ENCODE results near the gene PHF23. TPM values are rescaled to one million over a fixed set of nuclear protein-coding genes. Genes with fewer than 3 reads are reported as not detected.

Gene PHF23
- total RNA-seq, 1 experiment from 2014 or later: 45.8 TPM

DNA sequence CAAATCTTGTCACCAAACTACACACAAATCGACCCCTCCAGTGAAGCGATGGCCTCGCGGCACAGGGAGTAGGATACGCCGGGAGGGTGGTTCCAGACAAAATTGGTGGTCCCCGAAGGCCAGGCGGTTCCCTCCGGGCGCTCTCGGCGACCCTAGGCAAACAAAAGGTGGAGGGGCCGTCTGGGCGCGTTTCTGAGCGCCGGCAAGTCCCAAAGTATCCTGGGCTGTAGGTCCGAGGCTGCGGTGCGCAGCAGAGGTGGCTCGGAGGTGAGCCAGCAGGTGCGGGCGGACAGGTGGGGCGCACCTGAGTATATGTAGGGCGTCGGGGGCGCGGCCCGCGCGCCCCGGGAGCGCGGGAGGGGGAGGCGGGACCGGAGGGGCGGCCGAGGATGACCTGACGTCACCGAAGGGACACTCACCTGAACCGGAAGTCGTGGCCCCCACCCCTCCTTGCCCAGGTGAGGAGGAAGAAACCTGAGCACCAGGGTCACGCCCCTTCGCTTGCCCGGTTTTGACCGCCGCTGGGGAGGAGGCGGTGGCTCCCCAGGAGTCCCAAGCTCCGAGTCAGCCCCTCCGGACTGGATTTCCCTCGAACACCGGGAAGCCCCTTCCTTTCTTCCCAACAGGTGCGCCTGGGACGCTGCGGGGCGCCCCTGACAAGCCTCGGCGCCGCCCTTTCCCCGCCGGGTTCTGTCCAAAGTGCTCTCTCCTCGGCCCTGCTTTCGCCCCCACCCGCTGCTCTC is 23.1 kb upstream of the PHF23 start, which contains the start of gene CLDN7 (continued):
- TF ChIP-seq IRF1 (CRISPR knock-in tag; IDR thresholded peaks at IDR 0.05) (no peak), ZNF671 (CRISPR knock-in tag; IDR thresholded peaks at IDR 0.05) (no peak), ELF4 (CRISPR knock-in tag; IDR thresholded peaks at IDR 0.05; ENCODE audit: low read depth) (no peak), EMX1 (CRISPR knock-in tag; IDR thresholded peaks at IDR 0.05) (0 out of 2 replicates have a peak, but pooled peaks have one; percentile 55), ERG (CRISPR knock-in tag; IDR thresholded peaks at IDR 0.05) (no peak), GRHL2 (CRISPR knock-in tag; IDR thresholded peaks at IDR 0.05; ENCODE audit: insufficient replicate concordance, severe bottlenecking) (no peak), MAX (CRISPR knock-in tag; IDR thresholded peaks at IDR 0.05) (peak; percentile 67; the same call in 1 of the 2 replicates), ZBTB43 (CRISPR knock-in tag; IDR thresholded peaks at IDR 0.05) (no peak; the same call in 1 of the 2 replicates), ZNF281 (CRISPR knock-in tag; IDR thresholded peaks at IDR 0.05) (peak; percentile 27; the same call in 1 of the 2 replicates), CREM (CRISPR knock-in tag; IDR thresholded peaks at IDR 0.05) (peak; percentile 71; the same call in 1 of the 2 replicates), SOX15 (CRISPR knock-in tag; IDR thresholded peaks at IDR 0.05) (no peak), E2F5 (CRISPR knock-in tag; IDR thresholded peaks at IDR 0.05) (peak; percentile 78)
- TF ChIP-seq, protein P1, sequence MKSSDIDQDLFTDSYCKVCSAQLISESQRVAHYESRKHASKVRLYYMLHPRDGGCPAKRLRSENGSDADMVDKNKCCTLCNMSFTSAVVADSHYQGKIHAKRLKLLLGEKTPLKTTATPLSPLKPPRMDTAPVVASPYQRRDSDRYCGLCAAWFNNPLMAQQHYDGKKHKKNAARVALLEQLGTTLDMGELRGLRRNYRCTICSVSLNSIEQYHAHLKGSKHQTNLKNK (CRISPR knock-in tag; IDR thresholded peaks at IDR 0.05): 0 out of 2 replicates have a peak, but pooled peaks have one; percentile 33
- TF ChIP-seq, protein P2, sequence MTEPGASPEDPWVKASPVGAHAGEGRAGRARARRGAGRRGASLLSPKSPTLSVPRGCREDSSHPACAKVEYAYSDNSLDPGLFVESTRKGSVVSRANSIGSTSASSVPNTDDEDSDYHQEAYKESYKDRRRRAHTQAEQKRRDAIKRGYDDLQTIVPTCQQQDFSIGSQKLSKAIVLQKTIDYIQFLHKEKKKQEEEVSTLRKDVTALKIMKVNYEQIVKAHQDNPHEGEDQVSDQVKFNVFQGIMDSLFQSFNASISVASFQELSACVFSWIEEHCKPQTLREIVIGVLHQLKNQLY (CRISPR knock-in tag; IDR thresholded peaks at IDR 0.05): no peak

- CTCF ChIA-PET: interaction anchor here (1.1 to 1.4 kb wide), 2 partner anchors 13 to 19 kb away, joined by 3 to 4 read pairs; no protein-coding TSS in a partner anchor
- H3K9me3 Mint-ChIP-seq: no peaks in the 10 kb centered on the region
- ATAC-seq (no peak), DNase-seq (ENCODE audit: low spot score) (peak; percentile 27)
- peak overlapping the region; percentile 99 for H3K27ac Mint-ChIP-seq
- H3K36me3 Mint-ChIP-seq: peaks cover 9% of the 10 kb centered on the region
- no peaks in the 10 kb centered on the region for H3K27me3 Mint-ChIP-seq (ENCODE audit: low read depth)
- POLR2A ChIA-PET: interaction anchor here (1.0 kb wide), 2 partner anchors 10 to 19 kb away, joined by 5 to 6 read pairs; partner anchors contain the start of genes CTDNEP1 and GABARAP
- H3K4me3 Mint-ChIP-seq: peak overlapping the region; percentile 98
- peaks cover 23% of the 10 kb centered on the region for H3K4me1 Mint-ChIP-seq
- no peak for TF ChIP-seq GTF2I (CRISPR knock-in tag; conservative IDR thresholded peaks at IDR 0.05)
- TF ChIP-seq TEAD4 (CRISPR knock-in tag; IDR thresholded peaks at IDR 0.05): no peak
- no peak for TF ChIP-seq ZNF232 (CRISPR knock-in tag; IDR thresholded peaks at IDR 0.05)
- TF ChIP-seq ATF6 (CRISPR knock-in tag; IDR thresholded peaks at IDR 0.05): no peak
- no peak for TF ChIP-seq TP53 (CRISPR knock-in tag; IDR thresholded peaks at IDR 0.05)
- no peak for TF ChIP-seq ZNF281 (CRISPR knock-in tag; IDR thresholded peaks at IDR 0.05)
Measured at GRCh38 chr17:7261379-7262191, 22.3 kb upstream of the PHF23 start.
